Activated T-helper 2 cell treated with anti-CD3 and anti-CD28 coated beads, Interferon-gamma antibody, Interleukin-2, Interleukin-4, amounts not matched to agents 10 μg/mL and 5 μg/mL and 100 μg/mL, durations not matched to agents 14 hours and 24 hours and 36 hours (primary cell): ENCODE results near the gene SPOCD1. TPM values are rescaled to one million over a fixed set of nuclear protein-coding genes. Genes with fewer than 3 reads are reported as not detected.

ENCODE experiments used
- DNase-seq: peaks from one replicate; pipeline ENCODE4 v3.0.0; 2021; ENCODE audit warnings: low spot score
- H3K27ac Mint-ChIP-seq: one replicate; pipeline ENCODE4 v1.8.0; 2021; ENCODE audit warnings: mixed read lengths
- H3K27me3 Mint-ChIP-seq: one replicate; pipeline ENCODE4 v1.8.0; 2021; ENCODE audit warnings: low read depth, mixed read lengths
- H3K36me3 Mint-ChIP-seq: one replicate; pipeline ENCODE4 v1.8.0; 2021; ENCODE audit warnings: low read depth, mixed read lengths
- H3K4me1 Mint-ChIP-seq: one replicate; pipeline ENCODE4 v1.8.0; 2021; ENCODE audit warnings: low read depth, mixed read lengths
- H3K4me3 Mint-ChIP-seq: one replicate; pipeline ENCODE4 v1.8.0; 2021; ENCODE audit warnings: low read depth, mild to moderate bottlenecking, moderate library complexity, mixed read lengths
- H3K9me3 Mint-ChIP-seq: one replicate; pipeline ENCODE4 v1.8.0; 2021; ENCODE audit warnings: mixed read lengths
- intact Hi-C: fragments of 100-400 bp; cut with micrococcal nuclease; formaldehyde crosslinking; loops from one replicate; pipeline ENCODE4 v1.15.1; 2023
- total RNA-seq: library from RNA; stranded (reverse); gene quantifications from 2 replicates; pipeline ENCODE4 v1.2.3, GENCODE V29; 2022

Gene SPOCD1
- total RNA-seq, 1 donor from 2014 or later: not detected

- Mint-ChIP-seq H3K4me1 (no peaks in the 10 kb centered on the region), H3K9me3 (no peaks in the 10 kb centered on the region), H3K4me3 (no peak overlapping the region), H3K27ac (no peak overlapping the region), H3K27me3 (peaks cover 14% of the 10 kb centered on the region), H3K36me3 (no peaks in the 10 kb centered on the region)
- DNase-seq: no peak
- intact Hi-C loops: no loop called here
Measured at GRCh38 chr1:31795096-31795675, 20.6 kb downstream of the SPOCD1 start.

- no peak for DNase-seq
- intact Hi-C loops: no loop called here
- Mint-ChIP-seq H3K27ac (no peak overlapping the region), H3K36me3 (no peaks in the 10 kb centered on the region), H3K9me3 (no peaks in the 10 kb centered on the region), H3K4me3 (no peak overlapping the region), H3K4me1 (no peaks in the 10 kb centered on the region), H3K27me3 (peaks cover 16% of the 10 kb centered on the region)
Measured at GRCh38 chr1:31793586-31794285, 22.1 kb downstream of the SPOCD1 start.

GRCh38 chr1:31793086-31793485, 22.7 kb downstream of the SPOCD1 start:
- Mint-ChIP-seq H3K36me3 (no peaks in the 10 kb centered on the region), H3K4me3 (no peak overlapping the region), H3K27me3 (peaks cover 16% of the 10 kb centered on the region), H3K27ac (no peak overlapping the region), H3K4me1 (peaks cover 1% of the 10 kb centered on the region), H3K9me3 (no peaks in the 10 kb centered on the region)
- DNase-seq: no peak
- intact Hi-C loops: no loop called here

GRCh38 chr1:31792541-31792940, 23.3 kb downstream of the SPOCD1 start:
- intact Hi-C loops: no loop called here
- H3K27me3 Mint-ChIP-seq: peaks cover 16% of the 10 kb centered on the region
- no peak overlapping the region for H3K4me3 Mint-ChIP-seq
- H3K4me1 Mint-ChIP-seq: peaks cover 7% of the 10 kb centered on the region
- no peaks in the 10 kb centered on the region for H3K36me3 Mint-ChIP-seq
- DNase-seq: no peak
- H3K27ac Mint-ChIP-seq: no peak overlapping the region
- no peaks in the 10 kb centered on the region for H3K9me3 Mint-ChIP-seq

- H3K4me1 Mint-ChIP-seq: peaks cover 7% of the 10 kb centered on the region
- H3K4me3 Mint-ChIP-seq: no peak overlapping the region
- peaks cover 16% of the 10 kb centered on the region for H3K27me3 Mint-ChIP-seq
- H3K27ac Mint-ChIP-seq: no peak overlapping the region
- DNase-seq: no peak
- no peaks in the 10 kb centered on the region for H3K9me3 Mint-ChIP-seq
- intact Hi-C loops: no loop called here
- H3K36me3 Mint-ChIP-seq: no peaks in the 10 kb centered on the region
Measured at GRCh38 chr1:31792116-31792515, 23.7 kb downstream of the SPOCD1 start.

- Mint-ChIP-seq H3K4me3 (no peak overlapping the region), H3K27me3 (peaks cover 16% of the 10 kb centered on the region), H3K27ac (no peak overlapping the region), H3K36me3 (no peaks in the 10 kb centered on the region), H3K4me1 (peaks cover 7% of the 10 kb centered on the region), H3K9me3 (no peaks in the 10 kb centered on the region)
- DNase-seq: no peak
- intact Hi-C loops: no loop called here
Measured at GRCh38 chr1:31791131-31791858, 24.5 kb downstream of the SPOCD1 start.

GRCh38 chr1:31790641-31791091, 25.2 kb downstream of the SPOCD1 start:
- peaks cover 7% of the 10 kb centered on the region for H3K4me1 Mint-ChIP-seq
- no peak for DNase-seq
- intact Hi-C loops: no loop called here
- peaks cover 16% of the 10 kb centered on the region for H3K27me3 Mint-ChIP-seq
- no peaks in the 10 kb centered on the region for H3K9me3 Mint-ChIP-seq
- H3K27ac Mint-ChIP-seq: no peak overlapping the region
- H3K36me3 Mint-ChIP-seq: no peaks in the 10 kb centered on the region
- no peak overlapping the region for H3K4me3 Mint-ChIP-seq

GRCh38 chr1:31790140-31790539, 25.7 kb downstream of the SPOCD1 start:
- DNase-seq: no peak
- Mint-ChIP-seq H3K9me3 (no peaks in the 10 kb centered on the region), H3K27me3 (peaks cover 16% of the 10 kb centered on the region), H3K4me3 (no peak overlapping the region), H3K36me3 (no peaks in the 10 kb centered on the region), H3K27ac (no peak overlapping the region), H3K4me1 (peaks cover 7% of the 10 kb centered on the region)
- intact Hi-C loops: no loop called here

- Mint-ChIP-seq H3K27ac (no peak overlapping the region), H3K27me3 (peaks cover 13% of the 10 kb centered on the region), H3K36me3 (no peaks in the 10 kb centered on the region), H3K9me3 (no peaks in the 10 kb centered on the region), H3K4me3 (peak overlapping the region; percentile 85), H3K4me1 (peaks cover 7% of the 10 kb centered on the region)
- DNase-seq: peak; percentile 92
- intact Hi-C loops: loop anchor here (1.0 to 5.0 kb wide), 5 partner anchors 21 to 227 kb away; partner anchors contain the start of gene COL16A1
Measured at GRCh38 chr1:31789259-31790065, 26.4 kb downstream of the SPOCD1 start.

GRCh38 chr1:31788825-31789256, 27.0 kb downstream of the SPOCD1 start:
- no peak for DNase-seq
- H3K36me3 Mint-ChIP-seq: no peaks in the 10 kb centered on the region
- H3K4me3 Mint-ChIP-seq: peak overlapping the region; percentile 85
- intact Hi-C loops: loop anchor here (1.0 to 5.0 kb wide), 5 partner anchors 20 to 227 kb away; partner anchors contain the start of gene COL16A1
- peaks cover 7% of the 10 kb centered on the region for H3K4me1 Mint-ChIP-seq
- H3K27ac Mint-ChIP-seq: peak overlapping the region; percentile 75
- peaks cover 13% of the 10 kb centered on the region for H3K27me3 Mint-ChIP-seq
- no peaks in the 10 kb centered on the region for H3K9me3 Mint-ChIP-seq

GRCh38 chr1:31788138-31788824, 27.5 kb downstream of the SPOCD1 start:
- Mint-ChIP-seq H3K27ac (peak overlapping the region; percentile 75), H3K27me3 (peaks cover 13% of the 10 kb centered on the region)
- intact Hi-C loops: loop anchor here (2.0 to 5.0 kb wide), 3 partner anchors 19 to 226 kb away; partner anchors contain the start of gene COL16A1

GRCh38 chr1:31787786-31788137, 28.1 kb downstream of the SPOCD1 start:
- Mint-ChIP-seq H3K4me1 (peaks cover 7% of the 10 kb centered on the region), H3K27ac (peak overlapping the region; percentile 75), H3K36me3 (no peaks in the 10 kb centered on the region), H3K9me3 (no peaks in the 10 kb centered on the region), H3K27me3 (peaks cover 9% of the 10 kb centered on the region), H3K4me3 (peak overlapping the region; percentile 85)
- intact Hi-C loops: loop anchor here (2.0 to 5.0 kb wide), 3 partner anchors 19 to 225 kb away; partner anchors contain the start of gene COL16A1
- DNase-seq: no peak

More at GRCh38 chr1:31788138-31788824, 27.5 kb downstream of the SPOCD1 start:
- Mint-ChIP-seq H3K9me3 (no peaks in the 10 kb centered on the region), H3K4me3 (peak overlapping the region; percentile 85), H3K4me1 (peaks cover 7% of the 10 kb centered on the region), H3K36me3 (no peaks in the 10 kb centered on the region)
- DNase-seq: peak; percentile 90
